NCI-H460 (cell line): ENCODE data around the gene TRIP11. TPM values are rescaled to one million over a fixed set of nuclear protein-coding genes. Genes with fewer than 3 reads are reported as not detected.

Experiments
- DNase-seq: peaks from one replicate; pipeline ENCODE4 v3.0.0-alpha.2; 2016; ENCODE audit warnings: low read depth; ENCODE audit errors: extremely low read depth
- total RNA-seq: library from RNA; depleted of rRNA; stranded (reverse); fragments of >200 nt; shearing (Covaris generic); gene quantifications from 2 replicates; pipeline ENCODE4 v1.2.3, GENCODE V29; 2014; rRNA removed

The TRIP11 gene
- total RNA-seq, 1 experiment from 2014 or later: 33.7 TPM

GRCh38 chr14:91926131-91926890 lies 113.5 kb downstream of the TRIP11 start:
- DNase-seq: no peak

GRCh38 chr14:91925727-91926121 lies 114.1 kb downstream of the TRIP11 start:
- DNase-seq: no peak

- no peak for DNase-seq
Observed at GRCh38 chr14:91925001-91925726, 114.7 kb downstream of the TRIP11 start.

GRCh38 chr14:91920526-91920925 lies 119.3 kb downstream of the TRIP11 start:
- no peak for DNase-seq

- DNase-seq: no peak
Observed at GRCh38 chr14:91919814-91920213, 120.0 kb downstream of the TRIP11 start.

- no peak for DNase-seq
Observed at GRCh38 chr14:91918186-91918883, 121.5 kb downstream of the TRIP11 start.

Other genes with a start within 250 kb of the TRIP11 start
- gene TC2N, start 172.5 kb downstream of the TRIP11 start, total RNA-seq: 13.0 and 14.8 TPM in 2 replicates
- gene FBLN5, start 92.4 kb downstream of the TRIP11 start, total RNA-seq: 2.0 and 2.4 TPM in 2 replicates
- 21.4 and 32.3 TPM in 2 replicates for gene ATXN3, start 66.5 kb upstream of the TRIP11 start, total RNA-seq
- 411 and 423 TPM in 2 replicates for gene NDUFB1, start 81.6 kb upstream of the TRIP11 start, total RNA-seq
- 65.2 and 82.0 TPM in 2 replicates for gene CPSF2, start 81.9 kb upstream of the TRIP11 start, total RNA-seq